HL-60 (cell line): ENCODE measurements around the gene KATNB1.

ENCODE experiments used
- CTCF ChIP-seq: IDR thresholded peaks from one replicate; pipeline ENCODE4 v1.5.1; 2011; ENCODE audit warnings: low read length, control low read depth, inconsistent platforms; ENCODE audit not compliant: insufficient read depth
- POLR2AphosphoS5 ChIP-seq: IDR thresholded peaks from 2 replicates; pipeline ENCODE4 v1.6.1; 2012; ENCODE audit warnings: low read depth
- TF ChIP-seq, protein P1 (sequence below): IDR thresholded peaks from 2 replicates; pipeline ENCODE4 v1.6.1; 2012; ENCODE audit warnings: low read depth; ENCODE audit not compliant: insufficient replicate concordance

GRCh38 chr16:57759541-57760356, 24.2 kb downstream of the KATNB1 start:
- TF ChIP-seq CTCF = no peak
- no peak for TF ChIP-seq POLR2AphosphoS5
- TF ChIP-seq, protein P1, sequence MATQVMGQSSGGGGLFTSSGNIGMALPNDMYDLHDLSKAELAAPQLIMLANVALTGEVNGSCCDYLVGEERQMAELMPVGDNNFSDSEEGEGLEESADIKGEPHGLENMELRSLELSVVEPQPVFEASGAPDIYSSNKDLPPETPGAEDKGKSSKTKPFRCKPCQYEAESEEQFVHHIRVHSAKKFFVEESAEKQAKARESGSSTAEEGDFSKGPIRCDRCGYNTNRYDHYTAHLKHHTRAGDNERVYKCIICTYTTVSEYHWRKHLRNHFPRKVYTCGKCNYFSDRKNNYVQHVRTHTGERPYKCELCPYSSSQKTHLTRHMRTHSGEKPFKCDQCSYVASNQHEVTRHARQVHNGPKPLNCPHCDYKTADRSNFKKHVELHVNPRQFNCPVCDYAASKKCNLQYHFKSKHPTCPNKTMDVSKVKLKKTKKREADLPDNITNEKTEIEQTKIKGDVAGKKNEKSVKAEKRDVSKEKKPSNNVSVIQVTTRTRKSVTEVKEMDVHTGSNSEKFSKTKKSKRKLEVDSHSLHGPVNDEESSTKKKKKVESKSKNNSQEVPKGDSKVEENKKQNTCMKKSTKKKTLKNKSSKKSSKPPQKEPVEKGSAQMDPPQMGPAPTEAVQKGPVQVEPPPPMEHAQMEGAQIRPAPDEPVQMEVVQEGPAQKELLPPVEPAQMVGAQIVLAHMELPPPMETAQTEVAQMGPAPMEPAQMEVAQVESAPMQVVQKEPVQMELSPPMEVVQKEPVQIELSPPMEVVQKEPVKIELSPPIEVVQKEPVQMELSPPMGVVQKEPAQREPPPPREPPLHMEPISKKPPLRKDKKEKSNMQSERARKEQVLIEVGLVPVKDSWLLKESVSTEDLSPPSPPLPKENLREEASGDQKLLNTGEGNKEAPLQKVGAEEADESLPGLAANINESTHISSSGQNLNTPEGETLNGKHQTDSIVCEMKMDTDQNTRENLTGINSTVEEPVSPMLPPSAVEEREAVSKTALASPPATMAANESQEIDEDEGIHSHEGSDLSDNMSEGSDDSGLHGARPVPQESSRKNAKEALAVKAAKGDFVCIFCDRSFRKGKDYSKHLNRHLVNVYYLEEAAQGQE = no peak
